ENCODE results near the gene STIM2. TPM values are rescaled to one million over a fixed set of nuclear protein-coding genes. Genes with fewer than 3 reads are reported as not detected.

Gene STIM2
- total RNA-seq, 2 donors from 2014 or later: 20.7 to 30.3 TPM

DNA sequence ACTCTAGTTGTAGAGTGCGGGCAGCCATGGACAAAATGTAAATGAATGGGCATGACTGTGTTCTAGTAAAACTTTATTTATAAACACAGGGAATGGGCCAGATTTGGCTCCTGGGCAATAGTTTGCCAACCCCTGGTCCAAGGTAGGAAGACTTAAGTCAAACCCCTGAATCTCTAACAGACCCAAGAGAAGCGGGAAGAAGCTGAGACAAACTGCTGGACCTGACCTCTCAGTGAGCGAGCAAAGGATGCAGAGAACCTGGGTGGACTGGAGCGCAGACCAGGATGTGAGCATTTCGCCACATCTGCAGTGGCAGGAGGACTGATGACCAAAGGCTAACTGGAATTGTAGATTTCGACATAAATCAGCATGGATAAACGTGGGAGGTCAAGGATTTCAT is 201.6 kb downstream of the STIM2 start:
- intact Hi-C loops (cut with DNase I): no loop called here
- Histone ChIP-seq H3K27me3 (no peaks in the 10 kb centered on the region), H3K4me1 (no peaks in the 10 kb centered on the region), H3K27ac (no peak overlapping the region), H3K36me3 (no peaks in the 10 kb centered on the region), H3K4me3 (no peak overlapping the region), H3K9ac (ENCODE audit: low read depth in 2 of 2, low read length in 2 of 2) (no peak overlapping the region), H3K9me3 (no peaks in the 10 kb centered on the region)
- DNase-seq: peak; percentile 1
- TF ChIP-seq, protein P1, sequence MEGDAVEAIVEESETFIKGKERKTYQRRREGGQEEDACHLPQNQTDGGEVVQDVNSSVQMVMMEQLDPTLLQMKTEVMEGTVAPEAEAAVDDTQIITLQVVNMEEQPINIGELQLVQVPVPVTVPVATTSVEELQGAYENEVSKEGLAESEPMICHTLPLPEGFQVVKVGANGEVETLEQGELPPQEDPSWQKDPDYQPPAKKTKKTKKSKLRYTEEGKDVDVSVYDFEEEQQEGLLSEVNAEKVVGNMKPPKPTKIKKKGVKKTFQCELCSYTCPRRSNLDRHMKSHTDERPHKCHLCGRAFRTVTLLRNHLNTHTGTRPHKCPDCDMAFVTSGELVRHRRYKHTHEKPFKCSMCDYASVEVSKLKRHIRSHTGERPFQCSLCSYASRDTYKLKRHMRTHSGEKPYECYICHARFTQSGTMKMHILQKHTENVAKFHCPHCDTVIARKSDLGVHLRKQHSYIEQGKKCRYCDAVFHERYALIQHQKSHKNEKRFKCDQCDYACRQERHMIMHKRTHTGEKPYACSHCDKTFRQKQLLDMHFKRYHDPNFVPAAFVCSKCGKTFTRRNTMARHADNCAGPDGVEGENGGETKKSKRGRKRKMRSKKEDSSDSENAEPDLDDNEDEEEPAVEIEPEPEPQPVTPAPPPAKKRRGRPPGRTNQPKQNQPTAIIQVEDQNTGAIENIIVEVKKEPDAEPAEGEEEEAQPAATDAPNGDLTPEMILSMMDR (IDR thresholded peaks at IDR 0.05): no peak

DNA sequence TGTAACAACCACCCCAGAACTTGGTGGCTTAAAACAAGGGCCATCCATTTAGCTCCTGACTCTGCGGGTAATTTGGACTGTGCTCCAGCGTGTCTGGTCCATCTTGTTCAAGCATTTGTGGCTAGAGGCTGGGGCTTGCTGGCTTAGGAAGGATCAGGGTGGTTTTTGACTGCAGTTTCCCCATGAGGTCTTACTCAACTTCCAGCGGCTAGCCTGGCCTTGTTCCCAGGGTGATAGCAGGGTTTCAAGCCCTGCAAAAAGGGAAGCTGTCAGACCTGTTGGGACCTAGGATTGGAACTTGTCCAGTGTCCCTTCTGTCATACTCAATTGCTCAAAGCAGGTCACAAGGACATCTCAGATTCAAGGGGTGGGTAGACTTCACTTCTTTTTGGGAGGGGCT is 205.9 kb downstream of the STIM2 start:
- DNase-seq: peak; percentile 18

DNA sequence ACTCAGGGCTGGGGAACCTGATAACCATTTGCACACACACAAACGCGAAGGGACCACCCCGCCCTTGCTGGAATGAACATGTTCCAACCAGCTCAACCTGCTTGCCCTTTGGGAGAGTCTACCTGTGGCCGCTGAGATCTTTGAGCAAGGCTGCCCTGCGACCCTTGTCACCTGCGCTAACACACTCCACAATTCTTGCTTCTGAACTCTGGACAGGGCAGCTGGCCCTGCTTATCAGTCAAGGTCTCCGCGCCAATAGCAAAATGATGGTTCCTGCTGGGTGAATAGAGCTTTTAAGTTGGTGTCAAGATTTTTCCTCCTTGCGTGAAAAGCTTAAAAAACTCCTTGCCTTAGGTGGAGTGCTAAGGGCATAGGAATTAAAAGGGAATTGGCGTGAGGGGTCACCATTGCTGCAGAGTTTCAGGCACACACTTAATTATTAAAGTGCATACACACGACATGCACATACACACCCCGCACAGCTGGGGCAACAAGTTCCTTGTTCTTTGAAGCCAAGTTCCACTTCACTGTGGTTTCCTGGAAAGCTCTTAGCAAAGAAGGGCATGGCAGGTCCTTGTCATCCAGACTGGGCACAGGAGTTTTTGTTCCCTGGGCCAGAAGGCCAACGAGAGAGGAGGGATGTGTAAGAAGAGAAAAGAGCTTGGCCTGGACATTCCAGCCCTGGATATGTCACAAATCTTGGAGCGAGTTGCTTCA is 207.7 kb downstream of the STIM2 start:
- no peak overlapping the region for H3K27ac ChIP-seq
- intact Hi-C loops (cut with DNase I): no loop called here
- no peak overlapping the region for H3K4me3 ChIP-seq
- TF ChIP-seq, protein P1 (IDR thresholded peaks at IDR 0.05): no peak
- H3K9me3 ChIP-seq: no peaks in the 10 kb centered on the region
- peak; percentile 14 for DNase-seq
- H3K27me3 ChIP-seq: no peaks in the 10 kb centered on the region
- no peaks in the 10 kb centered on the region for H3K36me3 ChIP-seq
- H3K4me1 ChIP-seq: no peaks in the 10 kb centered on the region
- H3K9ac ChIP-seq (ENCODE audit: low read depth in 2 of 2, low read length in 2 of 2): no peak overlapping the region

More for the DNA sequence above, 205.9 kb downstream of the STIM2 start:
- intact Hi-C loops (cut with DNase I): no loop called here
- Histone ChIP-seq H3K27me3 (no peaks in the 10 kb centered on the region), H3K9me3 (no peaks in the 10 kb centered on the region), H3K36me3 (no peaks in the 10 kb centered on the region), H3K27ac (no peak overlapping the region), H3K4me1 (no peaks in the 10 kb centered on the region), H3K4me3 (no peak overlapping the region), H3K9ac (ENCODE audit: low read depth in 2 of 2, low read length in 2 of 2) (no peak overlapping the region)
- TF ChIP-seq, protein P1 (IDR thresholded peaks at IDR 0.05): no peak

All from colonic mucosa (tissue), 4 donors.